Activated CD8-positive, alpha-beta memory T cell treated with anti-CD3 and anti-CD28 coated beads, Interleukin-2, amount 50 U/mL, for 48 hours (primary cell): ENCODE results near the gene TMEM198.

Experiments used
- DNase-seq: peaks from one replicate; pipeline ENCODE4 v3.0.0-alpha.2; 2020

TMEM198 gene

DNA sequence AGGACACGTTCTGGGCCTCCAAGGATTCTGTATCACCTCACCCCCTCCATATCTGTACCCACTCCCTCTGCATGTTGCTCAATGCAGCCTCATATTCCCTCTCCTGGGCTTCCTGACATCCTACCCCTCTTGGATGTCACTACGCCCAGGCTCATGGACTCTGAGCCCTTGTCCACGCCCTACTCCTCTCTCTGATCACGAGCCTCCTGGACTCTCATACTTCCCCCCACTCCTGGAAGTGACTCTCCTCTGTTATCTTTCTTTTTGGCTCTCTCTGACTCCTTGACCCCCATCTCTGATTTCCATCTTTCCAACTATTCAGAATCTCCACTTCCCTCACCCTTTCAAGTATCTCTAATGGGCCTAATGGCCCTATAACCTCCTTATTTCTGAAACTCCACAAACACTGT lies 2.1 kb downstream of the TMEM198 start:
- DNase-seq = no peak

GRCh38 chr2:219547621-219548020 lies 3.8 kb downstream of the TMEM198 start:
- no peak for DNase-seq

GRCh38 chr2:219548990-219549389 lies 5.2 kb downstream of the TMEM198 start:
- DNase-seq = no peak

DNA sequence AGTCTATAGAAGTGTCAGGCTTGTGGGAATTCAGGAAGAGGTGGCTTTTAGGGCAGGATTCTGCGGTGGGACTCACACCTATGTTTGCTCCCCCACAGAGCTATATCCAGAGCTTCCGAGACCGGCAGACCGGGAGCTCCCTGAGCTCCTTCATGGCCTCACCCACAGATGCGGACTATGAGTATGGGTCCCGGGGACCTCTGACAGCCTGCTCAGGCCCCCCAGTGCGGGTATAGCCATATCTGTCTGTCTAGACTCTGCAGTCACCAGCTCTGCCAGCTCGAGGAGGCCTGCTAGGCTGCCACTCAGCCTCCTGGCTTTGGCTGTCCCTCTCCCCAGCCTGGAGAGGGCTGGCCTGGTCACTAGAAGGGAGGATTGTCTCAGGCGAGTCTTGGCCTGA lies 5.8 kb downstream of the TMEM198 start:
- DNase-seq = no peak

- no peak for DNase-seq
Measured at GRCh38 chr2:219551441-219552381, 7.9 kb downstream of the TMEM198 start.

DNA sequence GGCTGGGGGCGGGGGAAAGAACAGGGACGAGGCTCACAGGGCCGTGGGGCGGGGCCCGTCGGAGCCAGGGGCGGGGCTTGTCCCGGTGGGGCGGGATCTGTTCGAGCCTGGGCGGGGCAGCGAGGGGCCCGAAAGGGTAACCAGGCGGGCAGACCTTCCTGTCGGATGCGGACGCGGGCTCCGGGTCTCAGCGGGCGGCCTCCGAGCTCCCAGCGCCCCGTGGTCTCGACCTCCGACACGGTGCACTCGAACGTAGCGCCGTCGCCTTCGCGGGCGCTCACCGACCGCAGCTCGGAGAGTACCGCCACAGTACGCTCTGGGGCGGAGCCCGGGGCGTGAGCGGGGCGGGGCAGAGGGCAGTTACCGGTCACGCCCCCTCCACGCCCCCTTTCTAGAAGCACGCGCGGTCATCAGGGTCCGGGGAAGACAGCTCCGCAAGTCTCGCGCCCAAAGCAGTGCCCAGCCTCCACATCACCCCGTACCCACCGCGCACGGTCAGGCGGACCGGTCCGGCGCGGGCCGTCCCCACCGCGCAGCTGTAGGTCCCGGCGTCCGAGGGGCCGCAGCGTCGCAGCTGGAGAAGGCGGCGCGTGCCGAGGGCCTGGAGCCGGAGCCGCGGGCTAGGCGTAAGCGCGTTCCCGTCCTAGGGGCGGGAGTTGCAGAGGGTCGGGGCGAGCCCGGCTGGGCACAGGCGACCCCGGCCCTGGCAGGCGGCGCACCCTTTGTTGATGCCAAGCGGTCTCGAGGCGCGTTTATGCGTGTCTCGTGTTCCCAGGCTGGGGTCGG lies 8.7 kb downstream of the TMEM198 start:
- DNase-seq = peak; percentile 90

DNA sequence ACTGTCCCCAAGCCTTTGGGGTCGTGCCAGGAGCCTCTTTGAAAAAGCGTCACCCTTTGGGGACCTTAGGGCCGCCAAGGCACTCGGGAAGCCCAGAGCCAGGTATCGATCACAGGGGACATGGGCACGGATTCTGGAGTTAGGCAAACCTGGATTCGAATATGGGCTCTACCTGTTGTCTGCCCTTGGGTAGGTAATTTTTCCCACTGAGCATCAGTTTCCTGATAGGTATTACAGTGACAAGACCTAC lies 9.3 kb downstream of the TMEM198 start:
- no peak for DNase-seq

DNA sequence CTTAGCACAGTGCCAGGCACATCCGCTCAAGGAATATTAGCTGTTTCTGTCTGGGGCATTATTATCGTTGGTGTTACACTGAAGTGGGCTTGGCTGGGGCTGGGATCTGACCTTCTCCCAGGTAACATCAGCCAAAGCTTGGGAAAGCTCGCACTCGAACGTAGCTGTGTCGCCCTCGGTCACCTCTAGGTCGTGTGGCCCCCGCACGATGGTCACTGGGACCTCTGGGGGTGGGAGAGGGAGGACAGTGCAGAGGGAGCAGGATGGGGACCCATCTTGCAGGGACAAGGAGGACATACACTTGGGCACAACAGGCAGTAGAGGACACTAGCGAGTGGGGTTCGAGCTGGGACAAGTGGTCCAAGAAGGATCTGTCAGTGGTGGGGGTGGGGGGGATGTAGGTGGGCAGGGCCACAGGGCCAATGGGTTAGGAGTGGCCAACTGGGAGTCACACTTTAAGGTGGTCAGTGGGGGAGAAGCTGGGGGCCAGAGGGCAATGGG lies 9.7 kb downstream of the TMEM198 start:
- no peak for DNase-seq

GRCh38 chr2:219554350-219554749 lies 10.5 kb downstream of the TMEM198 start:
- DNase-seq = no peak

- DNase-seq = no peak
Measured at GRCh38 chr2:219555956-219556355, 12.1 kb downstream of the TMEM198 start.

- no peak for DNase-seq
Measured at GRCh38 chr2:219556413-219556812, 12.6 kb downstream of the TMEM198 start.

- DNase-seq = no peak
Measured at GRCh38 chr2:219557320-219557719, 13.5 kb downstream of the TMEM198 start.

DNA sequence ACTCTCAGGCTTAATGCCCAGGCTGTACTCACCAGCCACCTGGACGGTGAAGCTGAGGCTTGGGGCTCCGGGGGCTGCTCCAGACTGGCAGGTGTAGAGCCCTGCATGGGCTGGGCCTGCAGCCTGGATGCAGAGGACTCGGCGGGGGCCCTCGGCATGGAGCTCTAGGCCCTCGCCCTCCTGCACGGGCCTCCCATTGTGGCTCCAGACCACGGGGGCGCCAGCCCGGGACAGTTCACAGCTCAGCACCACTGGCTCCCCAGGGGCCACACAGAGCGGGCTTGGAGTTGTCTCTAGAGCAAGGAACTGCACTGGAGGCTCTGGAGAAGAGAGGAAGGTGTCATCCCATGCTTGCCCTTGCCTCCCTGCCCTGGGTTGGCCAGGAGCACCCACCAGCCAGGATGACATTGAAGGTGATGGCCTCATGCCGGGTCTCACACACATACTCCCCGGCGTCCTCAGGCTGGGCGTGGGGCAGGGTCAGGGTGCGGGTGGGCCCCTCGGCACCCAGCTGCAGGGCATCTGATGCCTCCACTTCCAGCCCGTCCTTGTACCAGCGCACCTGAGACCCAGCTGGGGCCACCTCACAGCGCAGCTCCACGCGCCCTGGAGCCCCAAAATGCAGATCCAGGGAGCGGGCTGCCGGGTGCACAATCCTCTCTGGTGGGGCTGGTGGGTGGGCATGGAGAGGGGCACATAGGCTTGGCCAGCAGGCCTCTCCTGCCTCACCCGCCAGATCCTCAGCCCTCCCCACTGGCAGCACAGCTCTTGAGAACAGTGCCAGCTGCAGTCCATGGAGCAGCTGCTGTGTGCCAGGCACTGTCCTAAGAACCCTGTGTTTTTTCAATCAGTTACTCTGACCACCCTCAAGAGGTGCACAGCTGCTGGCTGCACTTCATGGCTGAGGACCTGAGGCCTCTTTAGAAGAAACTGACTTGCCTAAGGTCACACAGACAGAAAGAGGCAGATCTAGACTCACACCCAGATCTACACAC lies 14.3 kb downstream of the TMEM198 start:
- DNase-seq = no peak

GRCh38 chr2:219559156-219559915 lies 15.5 kb downstream of the TMEM198 start:
- no peak for DNase-seq

DNA sequence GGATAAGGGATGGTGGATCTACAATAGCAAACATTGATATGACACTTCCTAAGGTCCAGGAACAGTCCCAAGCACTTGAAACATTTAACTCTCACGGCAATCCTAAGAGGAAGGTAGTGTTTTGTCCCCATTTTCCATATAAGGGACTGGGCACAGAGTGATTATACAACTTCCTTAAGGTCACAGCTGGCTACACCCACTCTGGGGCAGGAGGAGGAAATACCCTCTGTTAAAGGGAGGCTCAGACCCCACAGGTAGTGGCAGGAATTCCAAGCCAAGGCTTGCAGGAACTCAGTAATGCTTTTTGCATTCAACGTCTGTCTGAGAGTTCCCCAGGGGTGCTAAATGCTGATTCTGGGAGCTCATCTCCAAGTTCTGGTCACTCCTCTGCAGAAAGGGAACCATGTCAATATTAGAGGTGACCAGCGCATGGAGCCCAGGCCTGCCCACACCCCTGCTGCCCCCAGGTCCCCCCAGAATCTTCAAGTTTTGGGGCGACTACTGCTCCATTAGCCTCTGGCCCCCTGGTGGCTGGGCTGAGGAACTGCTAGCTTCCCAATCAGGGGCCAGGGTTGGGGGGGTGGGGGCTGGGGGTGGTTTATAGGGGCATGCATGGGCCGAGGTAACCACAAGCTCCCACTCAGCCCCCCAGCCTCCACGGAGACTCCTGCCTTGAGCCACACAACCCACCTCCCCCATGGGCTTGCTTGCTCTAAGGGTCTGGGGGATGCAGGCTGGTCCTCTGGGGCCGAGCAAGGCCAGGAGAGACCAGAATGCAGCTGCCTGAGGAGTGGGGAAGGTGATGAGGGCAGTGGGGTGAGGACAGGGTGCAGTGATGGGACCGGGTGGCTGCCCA lies 16.4 kb downstream of the TMEM198 start:
- DNase-seq = peak; percentile 59

GRCh38 chr2:219560893-219561178 lies 17.0 kb downstream of the TMEM198 start:
- DNase-seq = no peak

DNA sequence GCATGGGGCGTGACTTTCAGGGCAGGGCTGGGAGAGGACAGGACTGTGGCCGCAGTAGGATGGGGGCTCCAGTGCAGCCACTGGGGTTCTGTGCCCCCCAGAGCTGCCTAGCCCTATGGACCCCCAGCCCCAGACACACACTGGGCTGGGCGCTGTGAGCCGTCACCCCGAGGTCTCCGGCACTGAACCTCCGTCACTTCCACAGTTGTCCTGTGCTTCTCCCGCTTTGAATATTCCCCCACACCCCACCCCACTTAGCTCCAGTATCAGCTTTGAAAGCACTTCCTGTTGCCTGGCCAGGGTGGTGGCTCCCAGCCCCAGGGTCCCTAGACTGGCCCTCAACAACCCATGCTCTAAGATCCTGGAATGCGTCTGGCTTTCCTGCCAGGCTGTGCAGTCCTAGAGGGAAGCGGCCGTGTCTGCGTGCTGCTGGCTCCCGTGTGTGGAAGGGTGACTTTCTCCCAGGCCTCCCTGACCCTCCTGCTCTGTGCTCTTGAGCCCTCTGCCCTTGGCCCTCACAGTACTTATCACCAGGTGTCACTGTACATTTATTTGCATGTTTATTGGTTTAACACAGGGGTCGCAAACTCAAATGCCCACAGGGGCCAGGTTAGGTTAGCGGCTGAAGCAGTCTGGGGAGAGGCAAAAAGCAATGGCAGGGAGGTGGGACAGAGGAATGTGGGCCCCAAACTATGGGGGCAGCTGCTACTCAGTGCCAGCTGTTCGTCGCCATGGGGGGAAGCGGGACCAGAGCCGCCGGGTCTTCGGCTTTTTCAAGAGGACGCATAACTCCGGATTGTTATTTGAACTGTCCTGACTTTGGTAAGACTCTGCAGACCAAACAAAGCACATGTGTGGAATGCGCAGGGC lies 17.6 kb downstream of the TMEM198 start:
- DNase-seq = no peak

GRCh38 chr2:219562049-219563020 lies 18.5 kb downstream of the TMEM198 start:
- DNase-seq = no peak
